OCI-M1 (cell line): ENCODE data around the gene SLC37A2.
"Not testable (repeated sequence)": the region's sequence is repeated elsewhere in the genome, so short reads cannot be mapped to it uniquely, and the experiment has no call there.

Experiments used
- DNase-seq: peaks from one replicate; lab custom pipeline; 2025; lab: John Stamatoyannopoulos, UW

SLC37A2 gene

GRCh38 chr11:125084057-125084416, 20.9 kb downstream of the SLC37A2 start:
- DNase-seq, result no peak

GRCh38 chr11:125084761-125085231, 21.7 kb downstream of the SLC37A2 start:
- no peak for DNase-seq

GRCh38 chr11:125085301-125086081, 22.4 kb downstream of the SLC37A2 start:
- no peak for DNase-seq

GRCh38 chr11:125086633-125087296, 23.7 kb downstream of the SLC37A2 start:
- no peak for DNase-seq

- DNase-seq, result no peak
Observed at GRCh38 chr11:125088123-125088522, 25.0 kb downstream of the SLC37A2 start.

GRCh38 chr11:125088576-125089455, 25.7 kb downstream of the SLC37A2 start:
- no peak for DNase-seq

GRCh38 chr11:125089481-125089880, 26.4 kb downstream of the SLC37A2 start:
- DNase-seq, result not testable (repeated sequence)

GRCh38 chr11:125090151-125090550, 27.0 kb downstream of the SLC37A2 start:
- DNase-seq, result not testable (repeated sequence)

- DNase-seq, result no peak
Observed at GRCh38 chr11:125090816-125091215, 27.7 kb downstream of the SLC37A2 start.

GRCh38 chr11:125091247-125091876, 28.3 kb downstream of the SLC37A2 start:
- DNase-seq, result peak; percentile 85

- DNase-seq, result no peak
Observed at GRCh38 chr11:125091877-125092664, 29.0 kb downstream of the SLC37A2 start.

- no peak for DNase-seq
Observed at GRCh38 chr11:125092669-125093068, 29.6 kb downstream of the SLC37A2 start.

- DNase-seq, result no peak
Observed at GRCh38 chr11:125093502-125093901, 30.4 kb downstream of the SLC37A2 start.

- no peak for DNase-seq
Observed at GRCh38 chr11:125094731-125095130, 31.6 kb downstream of the SLC37A2 start.

GRCh38 chr11:125100136-125100535, 37.0 kb downstream of the SLC37A2 start:
- DNase-seq, result no peak

- DNase-seq, result no peak
Observed at GRCh38 chr11:125101596-125101995, 38.5 kb downstream of the SLC37A2 start.

GRCh38 chr11:125102025-125102424, 38.9 kb downstream of the SLC37A2 start:
- DNase-seq, result no peak

- DNase-seq, result no peak
Observed at GRCh38 chr11:125102510-125102909, 39.4 kb downstream of the SLC37A2 start.

GRCh38 chr11:125105926-125106325, 42.8 kb downstream of the SLC37A2 start:
- no peak for DNase-seq

- no peak for DNase-seq
Observed at GRCh38 chr11:125108469-125108868, 45.4 kb downstream of the SLC37A2 start.

- peak; percentile 52 for DNase-seq
Observed at GRCh38 chr11:125110506-125110905, 47.4 kb downstream of the SLC37A2 start.
